ENCODE results near the gene LRMDA.

The LRMDA gene

GRCh38 chr10:76020630-76021029 is 589.2 kb downstream of the LRMDA start:
- H2BK5ac ChIP-seq (ENCODE audit: low read depth, low read length, poor library complexity, severe bottlenecking) = no peak overlapping the region

DNA sequence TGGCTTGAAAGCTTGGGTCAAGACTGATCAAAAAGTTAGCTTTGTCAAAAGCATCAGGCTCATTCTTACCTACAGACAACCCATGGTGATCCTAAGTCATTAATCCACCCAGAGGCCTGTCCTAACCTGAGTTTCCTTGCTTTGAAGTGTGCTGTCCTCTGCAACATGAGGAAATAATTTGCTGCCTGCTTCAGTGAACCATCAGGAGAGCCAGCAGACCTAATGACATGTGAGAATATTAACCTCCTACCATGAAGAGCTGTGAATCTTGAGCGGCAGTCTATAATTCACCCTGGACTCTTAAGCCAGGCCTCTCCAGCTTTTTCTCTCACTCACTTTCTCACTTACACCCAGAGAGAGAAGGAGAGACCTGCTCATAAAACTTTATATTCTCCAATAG is 590.0 kb downstream of the LRMDA start:
- Histone ChIP-seq H2BK15ac (ENCODE audit: low read depth, poor library complexity, severe bottlenecking) (no peak overlapping the region), H3K4me2 (ENCODE audit: low read length, poor library complexity, severe bottlenecking) (no peak overlapping the region), H3K4ac (ENCODE audit: low read depth in 1 of 2, low read length in 2 of 2) (no peak overlapping the region), H2BK12ac (ENCODE audit: low read length in 2 of 2) (no peak overlapping the region), H4K8ac (ENCODE audit: low read length) (no peak overlapping the region), H3K9ac (ENCODE audit: low read length) (no peak overlapping the region), H3K18ac (ENCODE audit: low read depth in 1 of 2, low read length in 2 of 2) (no peak overlapping the region), H2BK120ac (ENCODE audit: low read depth, low read length) (no peak overlapping the region), H3K36me3 (ENCODE audit: control insufficient read depth in 1 of 2, insufficient read depth in 2 of 2, low read depth in 1 of 2, low read length in 2 of 2) (no peaks in the 10 kb centered on the region), H2AK5ac (ENCODE audit: low read length, severe bottlenecking) (no peak overlapping the region), H4K91ac (ENCODE audit: low read length) (no peak overlapping the region), H3K4me3 (ENCODE audit: insufficient read depth in 1 of 2, low read depth in 1 of 2, low read length in 2 of 2) (no peak overlapping the region), H3K79me1 (replicated peaks; ENCODE audit: low read length, poor library complexity, severe bottlenecking) (no peaks in the 10 kb centered on the region), H3K27ac (ENCODE audit: low read length, poor library complexity, severe bottlenecking) (no peak overlapping the region), H3K23ac (ENCODE audit: low read length in 2 of 2) (no peak overlapping the region), H2BK5ac (ENCODE audit: low read depth, low read length, poor library complexity, severe bottlenecking) (no peak overlapping the region), H3K14ac (ENCODE audit: low read length in 2 of 2) (no peak overlapping the region), H3K9me3 (ENCODE audit: control insufficient read depth, low read length) (no peaks in the 10 kb centered on the region), H3K27me3 (ENCODE audit: control insufficient read depth in 1 of 2, insufficient read depth in 1 of 2, low read length in 2 of 2) (peaks cover 0 to 33% of the 10 kb centered on the region in 2 experiments), H3K4me1 (ENCODE audit: control insufficient read depth, insufficient read depth, low read depth, low read length) (no peaks in the 10 kb centered on the region), H2AFZ (ENCODE audit: low read depth, low read length) (no peak overlapping the region)
- WGBS = 93% methylated on average over 1 of the region's 1 CpG
- no peak for DNase-seq

More at GRCh38 chr10:76020630-76021029, 589.2 kb downstream of the LRMDA start:
- Histone ChIP-seq H3K23ac (ENCODE audit: low read length in 2 of 2) (no peak overlapping the region), H3K9ac (ENCODE audit: low read length) (no peak overlapping the region), H3K4ac (ENCODE audit: low read depth in 1 of 2, low read length in 2 of 2) (no peak overlapping the region), H3K14ac (ENCODE audit: low read length in 2 of 2) (no peak overlapping the region), H3K27ac (ENCODE audit: low read length, poor library complexity, severe bottlenecking) (no peak overlapping the region), H3K4me3 (ENCODE audit: insufficient read depth in 1 of 2, low read depth in 1 of 2, low read length in 2 of 2) (no peak overlapping the region), H2BK15ac (ENCODE audit: low read depth, poor library complexity, severe bottlenecking) (no peak overlapping the region), H3K4me2 (ENCODE audit: low read length, poor library complexity, severe bottlenecking) (no peak overlapping the region), H4K8ac (ENCODE audit: low read length) (no peak overlapping the region), H3K36me3 (ENCODE audit: control insufficient read depth in 1 of 2, insufficient read depth in 2 of 2, low read depth in 1 of 2, low read length in 2 of 2) (no peaks in the 10 kb centered on the region), H2AK5ac (ENCODE audit: low read length, severe bottlenecking) (no peak overlapping the region), H3K79me1 (replicated peaks; ENCODE audit: low read length, poor library complexity, severe bottlenecking) (no peaks in the 10 kb centered on the region), H2AFZ (ENCODE audit: low read depth, low read length) (no peak overlapping the region), H2BK120ac (ENCODE audit: low read depth, low read length) (no peak overlapping the region), H4K91ac (ENCODE audit: low read length) (no peak overlapping the region), H3K9me3 (ENCODE audit: control insufficient read depth, low read length) (no peaks in the 10 kb centered on the region), H3K4me1 (ENCODE audit: control insufficient read depth, insufficient read depth, low read depth, low read length) (no peaks in the 10 kb centered on the region), H2BK12ac (ENCODE audit: low read length in 2 of 2) (no peak overlapping the region), H3K27me3 (ENCODE audit: control insufficient read depth in 1 of 2, insufficient read depth in 1 of 2, low read length in 2 of 2) (peaks cover 0 to 28% of the 10 kb centered on the region in 2 experiments), H3K18ac (ENCODE audit: low read depth in 1 of 2, low read length in 2 of 2) (no peak overlapping the region)
- no CpG with 5 or more reads among the region's 2 CpGs for WGBS
- DNase-seq = no peak

DNA sequence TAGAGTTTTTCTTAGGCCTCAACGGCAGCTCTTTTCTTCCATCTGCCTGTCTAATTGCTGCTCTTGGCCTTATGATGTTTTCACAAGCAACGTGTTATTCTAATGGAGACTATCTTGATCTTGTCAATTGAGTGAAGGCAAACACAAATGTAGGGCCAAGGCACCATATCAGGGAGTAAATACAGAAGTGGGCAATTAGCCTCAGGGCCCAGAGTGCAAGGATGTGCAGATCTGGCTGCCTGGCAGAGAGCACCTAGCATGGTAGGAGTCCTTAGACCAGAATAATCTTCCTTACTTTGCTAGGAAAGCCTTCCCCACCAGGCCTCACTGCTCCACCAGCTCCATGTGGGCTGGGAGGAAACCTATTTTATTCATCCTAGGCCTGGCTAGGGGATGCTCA is 590.9 kb downstream of the LRMDA start:
- no peak for DNase-seq
- Histone ChIP-seq H3K9me3 (ENCODE audit: control insufficient read depth, low read length) (no peaks in the 10 kb centered on the region), H3K79me1 (replicated peaks; ENCODE audit: low read length, poor library complexity, severe bottlenecking) (no peaks in the 10 kb centered on the region), H2BK12ac (ENCODE audit: low read length in 2 of 2) (no peak overlapping the region), H3K27me3 (ENCODE audit: control insufficient read depth in 1 of 2, insufficient read depth in 1 of 2, low read length in 2 of 2) (peaks cover 0 to 34% of the 10 kb centered on the region in 2 experiments), H2BK5ac (ENCODE audit: low read depth, low read length, poor library complexity, severe bottlenecking) (no peak overlapping the region), H4K8ac (ENCODE audit: low read length) (no peak overlapping the region), H2AK5ac (ENCODE audit: low read length, severe bottlenecking) (no peak overlapping the region), H3K4me1 (ENCODE audit: control insufficient read depth, insufficient read depth, low read depth, low read length) (no peaks in the 10 kb centered on the region), H3K4me2 (ENCODE audit: low read length, poor library complexity, severe bottlenecking) (no peak overlapping the region), H3K18ac (ENCODE audit: low read depth in 1 of 2, low read length in 2 of 2) (no peak overlapping the region), H3K14ac (ENCODE audit: low read length in 2 of 2) (no peak overlapping the region), H3K36me3 (ENCODE audit: control insufficient read depth in 1 of 2, insufficient read depth in 2 of 2, low read depth in 1 of 2, low read length in 2 of 2) (no peaks in the 10 kb centered on the region), H3K27ac (ENCODE audit: low read length, poor library complexity, severe bottlenecking) (no peak overlapping the region), H4K91ac (ENCODE audit: low read length) (no peak overlapping the region), H3K9ac (ENCODE audit: low read length) (no peak overlapping the region), H2AFZ (ENCODE audit: low read depth, low read length) (no peak overlapping the region), H3K23ac (ENCODE audit: low read length in 2 of 2) (no peak overlapping the region), H2BK120ac (ENCODE audit: low read depth, low read length) (no peak overlapping the region), H3K4ac (ENCODE audit: low read depth in 1 of 2, low read length in 2 of 2) (no peak overlapping the region), H3K4me3 (ENCODE audit: insufficient read depth in 1 of 2, low read depth in 1 of 2, low read length in 2 of 2) (no peak overlapping the region), H2BK15ac (ENCODE audit: low read depth, poor library complexity, severe bottlenecking) (no peak overlapping the region)
- 83% methylated on average over 2 of the region's 2 CpGs for WGBS

GRCh38 chr10:76023007-76023406 is 591.6 kb downstream of the LRMDA start:
- H2AFZ ChIP-seq (ENCODE audit: low read depth, low read length) = no peak overlapping the region
- H3K4me3 ChIP-seq (ENCODE audit: insufficient read depth in 1 of 2, low read depth in 1 of 2, low read length in 2 of 2) = no peak overlapping the region
- H2BK120ac ChIP-seq (ENCODE audit: low read depth, low read length) = no peak overlapping the region
- no peak overlapping the region for H4K8ac ChIP-seq (ENCODE audit: low read length)
- no peak overlapping the region for H2AK5ac ChIP-seq (ENCODE audit: low read length, severe bottlenecking)
- 84% methylated on average over 6 of the region's 7 CpGs for WGBS
- DNase-seq = no peak
- no peak overlapping the region for H3K14ac ChIP-seq (ENCODE audit: low read length in 2 of 2)
- H3K4ac ChIP-seq (ENCODE audit: low read depth in 1 of 2, low read length in 2 of 2) = no peak overlapping the region
- no peak overlapping the region for H3K23ac ChIP-seq (ENCODE audit: low read length in 2 of 2)
- H3K79me1 ChIP-seq (replicated peaks; ENCODE audit: low read length, poor library complexity, severe bottlenecking) = no peaks in the 10 kb centered on the region
- H3K27me3 ChIP-seq (ENCODE audit: control insufficient read depth in 1 of 2, insufficient read depth in 1 of 2, low read length in 2 of 2) = peaks cover 0 to 30% of the 10 kb centered on the region in 2 experiments
- H3K4me2 ChIP-seq (ENCODE audit: low read length, poor library complexity, severe bottlenecking) = no peak overlapping the region
- H3K36me3 ChIP-seq (ENCODE audit: control insufficient read depth in 1 of 2, insufficient read depth in 2 of 2, low read depth in 1 of 2, low read length in 2 of 2) = no peaks in the 10 kb centered on the region
- no peak overlapping the region for H4K91ac ChIP-seq (ENCODE audit: low read length)
- no peak overlapping the region for H3K18ac ChIP-seq (ENCODE audit: low read depth in 1 of 2, low read length in 2 of 2)
- no peak overlapping the region for H2BK5ac ChIP-seq (ENCODE audit: low read depth, low read length, poor library complexity, severe bottlenecking)
- H3K9ac ChIP-seq (ENCODE audit: low read length) = no peak overlapping the region
- H3K9me3 ChIP-seq (ENCODE audit: control insufficient read depth, low read length) = no peaks in the 10 kb centered on the region
- H2BK12ac ChIP-seq (ENCODE audit: low read length in 2 of 2) = no peak overlapping the region
- no peak overlapping the region for H3K27ac ChIP-seq (ENCODE audit: low read length, poor library complexity, severe bottlenecking)
- no peak overlapping the region for H2BK15ac ChIP-seq (ENCODE audit: low read depth, poor library complexity, severe bottlenecking)
- no peaks in the 10 kb centered on the region for H3K4me1 ChIP-seq (ENCODE audit: control insufficient read depth, insufficient read depth, low read depth, low read length)

Measured in mesenchymal stem cell (in vitro differentiated cells and primary cell).